Skin epidermis (tissue), 12 donors: ENCODE data around the gene AIFM3.

Source experiments
- H3K27ac ChIP-seq, 21 experiments: fragments of 200-600 bp; sonication (generic) in 11 of 21; one replicate each; pipeline ENCODE4 v1.5.0; 2020; ENCODE audit warnings: mild to moderate bottlenecking in 3 of 21, inconsistent platforms in 2 of 21, moderate library complexity in 2 of 21
- H3K4me3 ChIP-seq, 7 experiments: fragments of 200-600 bp; sonication (generic) in 2 of 7; one replicate each; pipeline ENCODE4 v1.5.0; 2020; ENCODE audit warnings: inconsistent platforms in 2 of 7, mild to moderate bottlenecking in 2 of 7, moderate library complexity in 1 of 7

Gene AIFM3

GRCh38 chr22:20955548-20955947, 11.5 kb upstream of the AIFM3 start:
- Histone ChIP-seq H3K4me3 (no peak overlapping the region), H3K27ac (no peak overlapping the region)

DNA sequence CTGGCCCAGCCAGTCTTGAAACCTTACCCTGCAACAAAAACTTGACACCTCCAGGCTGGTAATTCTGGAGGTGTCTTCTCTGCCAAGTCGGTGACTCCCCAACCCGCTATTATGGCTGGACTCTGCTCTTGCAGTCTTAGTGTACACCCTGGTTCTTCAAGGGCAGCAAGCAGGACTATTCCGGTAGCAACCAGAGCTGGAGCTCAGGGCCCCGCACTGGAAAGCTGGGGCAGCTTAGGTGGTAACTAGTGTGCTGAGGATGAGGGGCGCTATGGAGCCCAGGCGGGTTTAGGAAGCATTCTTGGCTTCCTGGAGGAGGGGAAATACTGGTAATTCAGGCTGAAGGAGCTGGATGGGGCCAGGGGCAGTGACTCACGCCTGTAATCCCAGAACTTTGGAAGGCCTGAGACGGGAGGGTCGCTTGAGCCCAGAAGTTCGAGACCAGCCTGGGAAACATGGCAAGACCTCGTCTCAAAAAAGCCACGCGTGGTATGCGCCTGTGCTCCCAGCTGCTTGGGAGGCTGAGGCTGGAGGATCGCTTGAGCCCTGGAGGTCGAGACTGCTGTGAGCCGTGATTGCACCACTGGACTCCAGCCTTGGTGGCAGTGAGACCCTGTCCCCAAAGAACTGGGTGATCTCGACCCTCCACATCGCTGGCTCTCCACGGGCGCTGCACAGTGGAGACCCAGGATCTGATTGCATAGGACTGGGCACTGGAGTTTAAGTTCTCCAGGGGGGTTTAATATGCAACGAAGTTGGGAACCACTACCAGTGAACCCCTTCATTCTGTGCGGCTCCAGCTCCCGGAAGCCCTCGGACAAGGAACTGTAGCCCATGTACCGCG, 10.6 kb upstream of the AIFM3 start:
- H3K4me3 ChIP-seq = peak overlapping the region; percentile 44 to 63 (median 47)
- H3K27ac ChIP-seq = peak overlapping the region in 15 of 21 experiments; percentile 36 to 84 (median 69)

GRCh38 chr22:20957102-20957682, 9.9 kb upstream of the AIFM3 start:
- Histone ChIP-seq H3K4me3 (peak overlapping the region; percentile 44 to 63 (median 47)), H3K27ac (peak overlapping the region in 18 of 21 experiments; percentile 18 to 84 (median 66))

DNA sequence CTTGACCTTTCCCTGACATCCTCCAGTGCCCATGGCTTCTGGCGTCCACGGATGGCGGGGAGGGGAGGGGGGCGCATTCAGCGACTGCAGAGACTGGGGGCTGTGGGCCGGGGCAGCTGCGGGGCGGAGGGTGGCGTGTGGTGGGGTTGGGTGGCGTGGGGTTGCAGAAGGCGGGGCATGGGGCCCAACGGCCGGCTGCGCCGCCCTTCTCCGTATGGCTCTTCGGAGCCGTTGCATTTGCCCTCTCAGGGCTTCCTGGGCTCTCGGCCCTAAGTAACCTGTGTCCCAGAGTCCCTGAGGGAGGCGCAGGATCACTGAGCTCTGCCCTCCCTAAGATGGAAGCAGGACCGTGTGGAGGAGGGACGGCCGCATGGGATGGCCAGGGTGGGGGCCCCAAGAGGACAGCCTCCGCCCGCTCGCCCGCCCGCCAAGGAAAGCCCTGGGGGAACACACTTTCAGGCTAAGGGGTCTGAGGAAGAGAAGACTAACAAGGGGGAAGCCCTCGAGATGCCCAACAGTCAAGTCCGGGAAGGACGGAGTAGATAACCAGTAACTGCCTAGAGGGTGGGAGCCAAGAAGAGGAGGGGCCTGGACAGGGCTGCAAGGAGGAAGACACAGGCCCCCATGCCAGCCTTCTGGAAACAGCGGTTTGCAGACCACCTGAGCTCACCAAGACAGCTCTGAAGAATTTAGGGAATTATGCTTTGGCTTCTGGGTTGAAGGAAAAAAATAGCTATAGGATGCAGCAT, 9.2 kb upstream of the AIFM3 start:
- peak overlapping the region; percentile 44 to 63 (median 47) for H3K4me3 ChIP-seq
- H3K27ac ChIP-seq = peak overlapping the region in 15 of 21 experiments; percentile 18 to 84 (median 69)

DNA sequence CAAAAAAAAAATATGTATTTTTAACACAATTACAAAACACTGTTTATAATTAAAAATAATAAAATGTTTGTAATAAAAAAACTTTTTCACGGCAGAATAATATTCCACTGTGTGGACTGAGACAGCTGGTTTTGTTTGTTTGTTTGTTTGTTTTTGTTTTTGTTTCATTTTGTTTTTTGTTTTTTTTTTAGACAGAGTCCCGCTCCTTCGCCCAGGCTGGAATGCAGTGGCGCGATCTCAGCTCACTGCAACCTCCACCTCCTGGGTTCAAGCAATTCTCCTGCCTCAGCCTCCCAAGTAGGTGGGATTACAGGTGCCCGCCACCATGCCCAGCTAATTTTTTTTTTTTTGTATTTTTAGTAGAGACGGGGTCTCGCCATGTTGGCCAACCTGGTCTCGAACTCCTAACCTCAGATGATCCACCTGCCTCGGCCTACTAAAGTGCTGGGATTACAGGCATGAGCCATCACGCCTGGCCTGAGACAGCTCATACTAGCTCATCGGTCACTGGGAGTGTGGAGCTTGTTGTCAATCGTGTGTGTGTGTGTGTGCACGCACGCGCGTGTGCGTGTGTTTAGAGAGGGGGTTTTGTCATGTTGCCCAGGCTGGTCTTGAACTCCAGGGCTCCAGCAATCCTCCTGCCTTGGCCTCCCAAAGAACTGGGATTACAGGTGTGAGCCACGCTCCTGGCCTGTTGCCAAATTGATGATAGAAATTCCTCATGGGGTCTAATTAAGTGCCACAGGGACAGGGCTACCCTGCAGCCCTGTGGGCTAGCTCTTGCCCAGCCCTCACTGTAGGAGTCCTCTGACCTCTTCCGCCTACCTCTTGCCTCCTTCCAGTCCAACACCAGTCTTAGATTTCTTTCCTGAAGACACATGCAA, 7.2 kb upstream of the AIFM3 start:
- Histone ChIP-seq H3K4me3 (no peak overlapping the region), H3K27ac (no peak overlapping the region)

- Histone ChIP-seq H3K27ac (no peak overlapping the region), H3K4me3 (no peak overlapping the region)
Measured at GRCh38 chr22:20960609-20961008, 6.4 kb upstream of the AIFM3 start.

DNA sequence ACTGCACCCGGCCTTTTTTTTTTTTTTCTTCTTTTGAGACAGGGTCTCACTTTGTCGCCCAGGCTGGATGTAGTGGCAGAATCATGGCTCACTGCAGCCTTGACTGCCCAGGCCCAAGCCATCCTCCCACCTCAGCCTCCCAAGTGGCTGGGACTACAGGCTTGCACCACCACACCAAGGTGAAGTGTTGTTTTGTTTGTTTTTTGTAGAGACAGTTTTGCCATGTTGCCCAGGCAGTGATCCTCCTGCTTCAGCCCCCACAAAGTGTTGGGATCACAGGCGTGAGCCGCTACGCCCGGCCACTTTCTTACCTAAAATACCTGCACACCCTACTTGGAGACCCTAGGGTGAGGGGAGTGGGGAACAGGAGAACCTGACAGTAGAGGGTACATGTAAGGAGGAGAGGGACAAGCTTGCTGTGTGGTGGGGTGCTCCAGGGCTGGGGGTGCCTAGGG, 4.5 kb upstream of the AIFM3 start:
- Histone ChIP-seq H3K27ac (no peak overlapping the region), H3K4me3 (no peak overlapping the region)

- Histone ChIP-seq H3K27ac (no peak overlapping the region), H3K4me3 (no peak overlapping the region)
Measured at GRCh38 chr22:20963201-20964052, 3.6 kb upstream of the AIFM3 start.

- Histone ChIP-seq H3K4me3 (peak overlapping the region in 3 of 7 experiments; percentile 14 to 36 (median 17)), H3K27ac (no peak overlapping the region)
Measured at GRCh38 chr22:20964090-20964798, 2.8 kb upstream of the AIFM3 start.

GRCh38 chr22:20964799-20965103, 2.3 kb upstream of the AIFM3 start:
- H3K4me3 ChIP-seq = peak overlapping the region in 3 of 7 experiments; percentile 14 to 36 (median 17)
- H3K27ac ChIP-seq = no peak overlapping the region

DNA sequence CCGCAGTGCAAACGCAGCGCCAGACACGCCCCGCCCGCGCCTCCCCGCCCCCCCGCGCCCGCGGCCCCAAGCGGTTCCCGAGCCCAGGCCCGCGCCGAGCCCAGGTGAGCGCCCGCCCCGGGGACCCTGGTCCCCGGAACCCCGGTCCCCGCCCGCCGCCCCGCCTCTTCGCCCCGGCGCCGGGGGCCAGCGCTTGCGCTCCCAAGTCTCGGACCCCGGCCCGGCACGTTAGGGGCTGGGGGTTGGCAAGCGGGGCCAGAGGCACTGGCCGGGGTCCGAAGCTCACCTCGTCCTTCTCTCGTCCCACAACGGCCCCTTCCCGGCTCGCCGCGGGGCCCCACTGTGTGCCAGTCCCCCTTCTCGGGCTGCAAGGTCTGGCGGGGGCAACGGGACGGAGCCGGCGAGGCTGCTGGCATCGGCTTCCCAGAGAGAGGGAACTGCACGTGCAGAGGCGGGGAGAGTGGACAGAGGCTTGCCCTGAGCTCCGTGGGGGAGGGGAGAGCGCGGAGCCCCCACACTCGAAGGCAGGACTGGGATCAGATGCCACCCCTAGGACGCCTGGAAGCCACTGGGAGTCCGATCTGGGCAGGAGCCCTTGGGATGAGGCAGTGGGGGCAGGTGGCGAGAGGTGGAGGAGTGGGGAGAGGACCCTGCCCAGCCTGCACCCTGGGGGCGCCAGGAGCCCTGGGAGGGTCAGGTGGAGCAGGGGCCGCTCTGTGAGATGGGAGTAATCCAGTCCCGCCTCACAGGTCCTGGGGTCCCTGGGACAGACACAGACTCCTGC, 1.8 kb upstream of the AIFM3 start:
- Histone ChIP-seq H3K27ac (no peak overlapping the region), H3K4me3 (peak overlapping the region in 4 of 7 experiments; percentile 17 to 36 (median 24))

DNA sequence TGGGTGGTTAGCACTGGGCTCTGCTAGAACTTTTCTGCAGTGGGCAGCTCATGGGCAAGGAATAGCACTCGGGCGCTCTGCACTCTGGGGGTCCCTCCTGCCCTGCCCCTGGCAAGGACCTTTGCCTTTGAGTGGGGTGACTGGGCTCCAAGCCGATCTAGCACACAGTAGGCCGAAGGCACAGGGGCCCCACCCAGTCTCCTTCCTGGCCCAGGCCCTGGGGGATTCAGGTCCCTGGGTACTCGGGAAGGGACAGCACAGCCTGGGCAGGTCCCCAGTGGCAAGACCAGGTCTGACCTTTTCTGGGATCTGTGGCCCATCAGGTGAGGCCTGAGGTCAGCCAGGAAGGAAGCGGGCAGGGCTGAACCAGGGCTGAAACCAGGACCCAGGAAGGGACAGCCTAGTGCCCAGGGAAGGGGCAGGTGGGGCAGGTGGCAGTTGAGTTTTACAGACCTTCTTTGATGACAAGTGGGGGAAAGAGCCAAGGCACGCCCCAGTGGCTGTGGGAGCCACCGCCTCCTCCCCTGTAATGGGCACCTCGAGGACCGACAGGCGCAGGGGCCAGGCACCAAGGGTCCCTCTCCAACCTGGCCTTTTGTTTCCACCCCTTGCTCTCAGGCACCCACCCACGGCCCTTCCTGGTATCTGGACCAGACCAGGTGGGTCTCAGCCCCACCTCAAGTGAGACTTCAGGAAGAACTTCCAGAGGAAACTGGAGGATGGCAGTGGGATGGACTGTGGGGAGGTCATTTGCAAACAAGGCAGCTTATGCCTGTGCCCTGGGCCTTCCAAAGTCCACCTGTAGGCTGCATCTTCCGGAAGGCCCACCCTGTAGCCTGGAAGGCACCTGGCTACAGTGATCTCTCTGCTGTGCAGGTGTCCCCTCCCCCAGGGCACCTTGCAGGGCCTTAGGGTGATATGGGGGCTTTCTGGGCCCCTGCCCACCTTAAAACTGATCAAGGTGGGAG, 883 bp upstream of the AIFM3 start:
- no peak overlapping the region for H3K4me3 ChIP-seq

GRCh38 chr22:20967697-20968211, 699 bp downstream of the AIFM3 start:
- Histone ChIP-seq H3K27ac (no peak overlapping the region), H3K4me3 (no peak overlapping the region)

More for the DNA sequence above, 883 bp upstream of the AIFM3 start:
- no peak overlapping the region for H3K27ac ChIP-seq

DNA sequence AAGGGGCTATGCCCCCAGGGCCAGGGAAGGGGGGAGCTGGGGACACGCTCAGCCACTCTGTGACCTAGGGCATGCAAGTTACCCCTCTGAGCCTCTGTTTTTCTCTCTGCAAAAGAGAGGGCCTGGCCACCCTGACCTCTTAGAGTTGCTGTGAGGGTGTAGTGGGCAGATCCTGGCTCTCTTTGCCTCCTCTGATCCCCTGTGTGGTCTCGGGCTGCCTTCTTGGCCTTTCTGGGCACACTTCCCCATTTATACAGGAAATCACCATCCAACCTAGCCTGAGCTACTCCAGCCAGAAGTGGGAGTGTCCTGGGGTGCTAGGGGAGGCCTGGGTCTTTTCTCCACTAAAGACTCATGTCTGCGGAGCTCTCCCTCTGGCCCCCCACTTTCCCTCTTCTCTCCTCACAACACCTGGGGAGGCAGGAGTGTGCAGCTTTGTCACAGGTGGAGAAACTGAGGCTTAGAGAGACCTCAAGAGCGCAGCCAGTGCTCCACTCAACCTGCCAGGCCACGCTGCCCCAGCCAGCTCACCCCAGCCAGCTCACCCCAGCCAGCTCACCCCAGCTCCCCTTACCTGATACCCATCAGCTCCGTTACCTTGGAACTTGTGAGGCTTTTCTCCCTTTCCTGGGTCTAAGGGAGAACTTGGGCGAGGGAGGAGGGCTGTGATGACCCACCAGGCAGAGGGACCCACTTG, 1.4 kb downstream of the AIFM3 start:
- no peak overlapping the region for H3K4me3 ChIP-seq
- peak overlapping the region in 1 of 21 experiments; percentile 37 for H3K27ac ChIP-seq

DNA sequence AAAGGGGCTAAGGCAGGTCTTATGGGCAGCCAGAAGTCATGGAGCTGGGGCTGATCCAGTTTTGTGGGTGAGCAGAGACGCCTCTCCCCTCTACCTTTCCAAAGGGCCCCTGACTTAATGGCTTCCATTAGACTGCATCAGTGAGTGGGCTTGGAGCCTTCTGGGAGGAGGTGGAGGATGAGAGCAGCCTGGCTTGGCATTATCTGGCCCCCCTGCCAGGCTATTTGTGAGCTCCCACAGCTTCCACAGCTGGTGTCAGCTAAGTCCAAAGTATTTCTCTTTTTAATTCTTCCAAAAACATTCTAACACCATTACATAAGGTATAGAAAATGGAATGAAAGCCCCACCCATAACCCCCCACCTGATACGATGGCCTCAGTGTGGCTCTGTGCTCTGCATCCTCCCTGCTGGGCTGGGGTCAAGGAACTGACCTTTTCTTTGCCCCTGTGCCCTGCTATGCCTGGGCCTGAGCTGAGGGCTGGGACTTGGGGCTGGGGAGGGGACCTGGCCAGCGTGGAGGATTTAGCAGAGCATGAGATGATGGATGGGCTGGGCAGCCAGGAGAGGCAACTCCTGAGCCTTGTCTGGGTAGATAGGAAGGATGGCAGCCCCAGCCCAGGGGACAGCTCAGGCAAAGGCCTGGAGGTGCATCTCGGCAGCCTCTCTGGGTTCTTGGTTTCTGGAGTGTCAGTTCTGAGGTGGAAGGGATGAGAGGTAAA, 4.0 kb downstream of the AIFM3 start:
- Histone ChIP-seq H3K4me3 (no peak overlapping the region), H3K27ac (no peak overlapping the region)
